HepG2 (cell line): ENCODE measurements around the gene PEX11B.

Experiments used
- CHD4 ChIP-seq: fragments of 200-600 bp; sonication (generic); IDR thresholded peaks from 2 replicates; pipeline ENCODE4 v1.7.0; 2017; ENCODE audit warnings: mild to moderate bottlenecking, low read length, borderline replicate concordance
- CTCF ChIP-seq: sonication (generic); formaldehyde crosslinking; IDR thresholded peaks from 2 replicates; pipeline ENCODE4 v1.5.0; 2020; ENCODE audit warnings: mild to moderate bottlenecking, missing genetic modification reagents, moderate library complexity
- EP300 ChIP-seq, 3 experiments: sonication (generic) in 1 of 3; formaldehyde crosslinking in 1 of 3; IDR thresholded peaks; 2 replicates each; pipeline versions ENCODE4 v1.5.1 to v1.6.1; 2011 to 2020; ENCODE audit warnings: low read depth in 2 of 3, low read length in 2 of 3, borderline replicate concordance in 1 of 3, improper control_type of control experiment in 1 of 3, mild to moderate bottlenecking in 1 of 3, missing genetic modification reagents in 1 of 3, moderate library complexity in 1 of 3
- EZH2 ChIP-seq: conservative IDR thresholded peaks from 2 replicates; pipeline ENCODE4 v1.6.1; 2012; ENCODE audit warnings: mild to moderate bottlenecking, low read depth, low read length, moderate library complexity
- FOXA3 ChIP-seq: IDR thresholded peaks from 2 replicates; pipeline ENCODE4 v1.6.1; 2016; ENCODE audit warnings: missing genetic modification reagents, missing compliant biosample characterization
- HNF4G ChIP-seq, 2 experiments: sonication (generic) in 1 of 2; formaldehyde crosslinking in 1 of 2; IDR thresholded peaks; 2 replicates each; pipeline versions ENCODE4 v1.4.0 to v1.6.1; 2011 to 2020; ENCODE audit warnings: borderline replicate concordance in 2 of 2, low read depth in 2 of 2, mild to moderate bottlenecking in 2 of 2, low read length in 1 of 2, missing genetic modification reagents in 1 of 2, moderate library complexity in 1 of 2
- KDM4B ChIP-seq: sonication (generic); formaldehyde crosslinking; IDR thresholded peaks from 2 replicates; pipeline ENCODE4 v1.4.0; 2020; ENCODE audit warnings: missing genetic modification reagents
- KLF13 ChIP-seq: sonication (generic); formaldehyde crosslinking; IDR thresholded peaks from 2 replicates; pipeline ENCODE4 v1.4.0; 2020; ENCODE audit warnings: mild to moderate bottlenecking, missing genetic modification reagents
- POLR2A ChIP-seq, 2 experiments: IDR thresholded peaks; 2 replicates each; pipeline ENCODE4 v1.6.1; 2011; ENCODE audit warnings: low read depth in 2 of 2, low read length in 2 of 2, mild to moderate bottlenecking in 1 of 2, moderate library complexity in 1 of 2; ENCODE audit not compliant: insufficient read depth in 1 of 2
- POLR2AphosphoS2 ChIP-seq: IDR thresholded peaks from 2 replicates; pipeline ENCODE4 v1.6.1; 2011; ENCODE audit warnings: low read depth, low read length, improper control_type of control experiment
- SMARCE1 ChIP-seq: fragments of 450-650 bp; IDR thresholded peaks from 2 replicates; pipeline ENCODE4 v1.6.1; 2017; ENCODE audit warnings: borderline replicate concordance
- TEAD3 ChIP-seq: optimal IDR thresholded peaks from 2 replicates; pipeline ENCODE3; 2016; ENCODE audit warnings: borderline replicate concordance
- ZBTB25 ChIP-seq: IDR thresholded peaks from 2 replicates; pipeline ENCODE4 v1.6.1; 2018; ENCODE audit warnings: missing genetic modification reagents
- TF ChIP-seq, protein P1 (sequence below): sonication (generic); formaldehyde crosslinking; IDR thresholded peaks from 2 replicates; pipeline ENCODE4 v1.5.0; 2020; ENCODE audit warnings: mild to moderate bottlenecking, missing genetic modification reagents

DNA sequence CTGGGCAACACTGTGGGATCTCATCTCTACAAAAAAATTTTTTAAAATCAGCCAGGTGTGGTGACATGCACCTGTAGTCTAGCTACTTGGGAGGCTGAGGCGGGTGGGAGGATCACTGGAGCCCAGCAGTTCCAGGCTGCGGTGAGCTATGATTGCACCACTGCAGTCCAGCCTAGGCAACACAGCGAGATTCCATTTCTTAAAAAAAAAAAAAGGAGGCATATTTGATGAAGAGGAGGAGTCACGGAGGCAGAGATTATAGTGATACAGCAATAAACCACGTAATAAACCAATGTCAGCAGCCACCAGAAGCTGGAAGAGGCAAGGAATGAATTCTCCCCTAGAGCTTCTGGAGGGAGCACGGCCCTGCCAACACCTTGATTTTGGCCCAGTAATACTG, 35.3 kb upstream of the PEX11B start:
- TF ChIP-seq POLR2A (IDR thresholded peaks at IDR 0.05; ENCODE audit: insufficient read depth in 1 of 2, low read depth in 2 of 2, low read length in 2 of 2) (no peak), CHD4 (no peak), CTCF (no peak), TEAD3 (CRISPR knock-in tag) (no peak), HNF4G (IDR thresholded peaks at IDR 0.05; ENCODE audit: borderline replicate concordance, low read depth, low read length) (no peak), HNF4G (CRISPR knock-in tag; IDR thresholded peaks at IDR 0.05; ENCODE audit: borderline replicate concordance, low read depth) (no peak), KLF13 (CRISPR knock-in tag) (no peak), EZH2 (no peak), KDM4B (no peak), FOXA3 (no peak), SMARCE1 (no peak), EP300 (IDR thresholded peaks at IDR 0.05; ENCODE audit: low read depth in 2 of 2, low read length in 2 of 2) (no peak), EP300 (CRISPR knock-in tag; IDR thresholded peaks at IDR 0.05; ENCODE audit: borderline replicate concordance) (no peak), POLR2AphosphoS2 (no peak), ZBTB25 (no peak)
- TF ChIP-seq, protein P1, sequence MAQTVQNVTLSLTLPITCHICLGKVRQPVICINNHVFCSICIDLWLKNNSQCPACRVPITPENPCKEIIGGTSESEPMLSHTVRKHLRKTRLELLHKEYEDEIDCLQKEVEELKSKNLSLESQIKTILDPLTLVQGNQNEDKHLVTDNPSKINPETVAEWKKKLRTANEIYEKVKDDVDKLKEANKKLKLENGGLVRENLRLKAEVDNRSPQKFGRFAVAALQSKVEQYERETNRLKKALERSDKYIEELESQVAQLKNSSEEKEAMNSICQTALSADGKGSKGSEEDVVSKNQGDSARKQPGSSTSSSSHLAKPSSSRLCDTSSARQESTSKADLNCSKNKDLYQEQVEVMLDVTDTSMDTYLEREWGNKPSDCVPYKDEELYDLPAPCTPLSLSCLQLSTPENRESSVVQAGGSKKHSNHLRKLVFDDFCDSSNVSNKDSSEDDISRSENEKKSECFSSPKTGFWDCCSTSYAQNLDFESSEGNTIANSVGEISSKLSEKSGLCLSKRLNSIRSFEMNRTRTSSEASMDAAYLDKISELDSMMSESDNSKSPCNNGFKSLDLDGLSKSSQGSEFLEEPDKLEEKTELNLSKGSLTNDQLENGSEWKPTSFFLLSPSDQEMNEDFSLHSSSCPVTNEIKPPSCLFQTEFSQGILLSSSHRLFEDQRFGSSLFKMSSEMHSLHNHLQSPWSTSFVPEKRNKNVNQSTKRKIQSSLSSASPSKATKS (CRISPR knock-in tag) = no peak
